NCI-H526 treated with DMSO at 0.1 percent for 48 hours (cell line): ENCODE results near the gene SCN4B.
A peak's percentile ranks its signal among the peaks of the same experiment; 100 is the strongest.

ENCODE experiments used
- DNase-seq: peaks from one replicate; lab custom pipeline; 2025; lab: John Stamatoyannopoulos, UW

The SCN4B gene

GRCh38 chr11:118099838-118100556, 52.6 kb downstream of the SCN4B start:
- no peak for DNase-seq

GRCh38 chr11:118098996-118099837, 53.4 kb downstream of the SCN4B start:
- no peak for DNase-seq

DNA sequence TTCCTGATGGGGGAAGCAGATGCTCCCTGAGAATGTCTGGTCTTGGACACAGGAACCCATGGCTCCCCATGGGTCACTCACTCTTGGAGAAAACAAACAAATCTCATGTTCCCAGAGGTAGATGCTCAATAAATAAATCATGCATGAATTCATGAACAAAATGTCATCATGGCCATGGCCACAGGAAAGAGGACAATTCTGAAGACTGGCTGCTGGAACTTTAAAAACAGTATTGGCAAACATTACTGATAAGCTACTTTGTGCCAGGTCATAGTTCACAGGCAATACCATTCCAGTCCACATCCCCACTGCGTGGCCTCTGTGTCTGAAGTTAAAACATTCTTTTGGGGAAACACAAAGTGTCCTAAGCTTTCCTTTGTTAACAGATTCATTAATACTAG, 56.7 kb downstream of the SCN4B start:
- DNase-seq = no peak

GRCh38 chr11:118095493-118095892, 57.1 kb downstream of the SCN4B start:
- no peak for DNase-seq

DNA sequence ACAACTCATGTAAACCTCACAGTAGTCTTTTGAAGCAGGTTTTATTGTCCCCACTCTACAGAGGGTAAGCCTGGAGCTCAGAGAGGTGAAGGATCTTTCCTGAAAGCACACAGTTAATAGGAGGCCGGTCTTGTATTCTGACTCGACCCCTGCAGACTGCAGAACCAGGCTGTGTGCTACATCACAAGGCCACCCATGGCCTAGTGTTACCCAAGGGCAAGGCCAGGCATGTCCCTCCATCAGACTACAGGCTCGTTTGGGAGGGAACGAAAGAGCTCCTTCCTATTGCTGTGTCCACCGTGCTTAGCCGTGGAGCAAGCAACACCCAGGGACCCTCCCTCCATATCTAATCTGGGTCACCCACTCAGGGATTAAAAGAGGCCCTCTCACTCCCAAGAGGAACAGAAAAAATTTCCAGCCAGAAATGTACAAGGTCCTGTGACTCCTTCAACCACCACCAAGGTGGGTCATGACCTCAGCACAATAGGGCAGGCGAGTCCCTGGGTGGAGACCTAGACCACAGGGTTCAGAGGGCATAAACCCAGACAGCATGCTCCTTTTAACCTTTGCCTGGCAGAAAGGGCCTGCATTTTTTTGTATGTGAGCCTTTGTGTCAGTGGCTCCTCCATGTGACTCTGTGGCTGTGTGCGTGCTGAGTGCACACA, 59.6 kb downstream of the SCN4B start:
- DNase-seq = no peak

DNA sequence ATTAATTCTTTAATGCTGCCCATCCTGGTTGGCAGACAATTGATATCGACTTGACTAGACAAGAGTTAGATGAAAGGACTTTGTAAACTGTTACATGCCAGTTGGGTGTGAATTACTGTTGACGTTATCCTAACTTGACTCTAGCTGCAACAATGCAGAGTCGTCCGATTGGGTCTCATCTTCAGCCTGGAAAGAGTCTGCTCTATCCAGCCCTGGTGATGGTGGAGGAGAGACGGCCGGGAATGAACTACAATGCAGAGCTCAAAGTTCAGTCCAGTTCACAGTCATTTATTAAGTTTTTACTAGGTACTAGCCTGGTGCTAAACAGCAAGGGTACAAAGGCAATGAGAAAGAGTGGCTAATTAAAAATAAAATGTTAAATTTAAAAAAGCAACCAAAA, 60.9 kb downstream of the SCN4B start:
- no peak for DNase-seq

- DNase-seq = no peak
Observed at GRCh38 chr11:118090545-118091162, 62.0 kb downstream of the SCN4B start.

DNA sequence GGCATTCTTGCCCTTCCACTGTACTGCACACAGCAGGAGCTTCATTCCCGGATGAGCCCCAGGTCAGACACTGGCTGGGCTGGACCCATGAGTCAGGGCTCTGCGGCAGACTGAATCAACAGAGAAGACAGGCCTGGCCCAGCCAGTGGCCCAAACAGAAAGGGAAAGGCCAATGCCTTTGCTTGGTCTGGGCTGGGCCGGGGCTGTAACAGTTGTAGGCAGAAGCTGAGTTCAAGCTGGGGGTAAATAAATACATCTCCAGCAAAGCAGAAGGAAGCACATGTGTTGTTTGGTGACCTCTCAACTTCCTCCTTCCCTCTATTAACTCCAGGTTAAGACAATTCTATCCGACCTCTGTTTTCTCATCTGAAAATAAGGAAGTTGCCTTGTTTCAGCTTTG, 64.1 kb downstream of the SCN4B start:
- no peak for DNase-seq

- DNase-seq = no peak
Observed at GRCh38 chr11:118087931-118088330, 64.7 kb downstream of the SCN4B start.

DNA sequence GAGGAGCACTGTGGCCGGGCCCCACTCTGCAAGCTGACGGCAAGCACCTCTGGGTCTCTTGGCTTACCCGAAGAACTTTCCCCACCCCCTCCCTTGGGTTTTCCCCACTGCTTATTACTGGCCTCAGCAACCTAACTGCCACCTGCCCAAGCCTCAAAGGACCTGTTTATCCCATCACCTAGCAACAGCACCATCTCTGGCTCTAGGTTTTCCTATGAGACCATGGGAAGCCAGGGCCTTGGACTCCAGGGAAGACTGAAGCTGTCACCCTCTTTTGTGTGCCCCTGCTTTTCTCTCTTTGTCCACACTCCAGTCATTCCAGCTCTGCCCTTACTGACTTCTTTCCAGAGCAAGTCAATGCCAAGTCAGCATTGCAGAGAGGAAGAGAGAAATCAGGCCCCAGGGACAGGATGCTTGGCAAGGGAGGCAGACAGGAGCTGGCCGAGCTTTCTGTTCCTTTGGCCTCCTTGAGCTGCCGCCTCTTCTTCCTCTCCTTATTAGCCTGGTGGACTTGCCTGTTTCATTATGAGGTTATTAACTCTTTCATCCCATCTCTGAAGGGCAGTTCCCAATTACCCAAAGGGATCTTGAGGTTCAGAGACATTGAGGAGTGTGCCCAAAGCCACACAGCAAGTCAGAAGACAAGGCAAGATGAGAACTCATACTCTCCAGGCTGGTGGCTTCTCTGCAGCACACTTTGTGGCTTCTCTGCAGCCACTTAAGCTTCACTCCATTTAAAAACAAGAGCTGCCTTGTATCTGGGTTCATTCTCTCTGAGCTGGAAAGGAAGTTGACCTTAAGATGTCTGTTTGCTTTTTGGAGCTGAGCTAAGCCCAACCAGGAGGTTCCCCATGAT, 65.5 kb downstream of the SCN4B start, which contains the start of gene SMIM35:
TSS of gene SMIM35 (minus strand) at position 51 of the 856 bp plus-strand sequence. CDS start 206 bp downstream, outside the sequence.
- DNase-seq = peak; percentile 67

- DNase-seq = no peak
Observed at GRCh38 chr11:118084656-118085055, 68.0 kb downstream of the SCN4B start.

DNA sequence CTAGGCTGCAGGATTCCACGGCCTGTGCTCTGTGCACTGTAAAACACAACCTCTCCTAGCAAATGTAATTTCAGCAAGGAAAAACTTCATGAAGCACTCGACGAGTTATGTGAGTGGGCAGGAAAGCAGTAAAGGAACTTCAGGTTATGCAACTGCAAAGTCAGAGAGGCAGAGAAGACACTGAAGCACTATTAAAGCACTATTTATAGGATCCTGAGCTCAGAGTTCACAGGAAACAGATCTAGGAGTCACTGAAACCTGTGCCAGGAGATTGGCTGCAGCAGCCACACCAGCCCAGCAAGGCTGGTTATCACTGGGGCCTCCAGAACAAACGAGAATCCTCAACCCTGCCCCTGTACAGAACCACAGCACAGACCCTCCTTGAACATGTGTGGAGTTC, 68.4 kb downstream of the SCN4B start:
- no peak for DNase-seq
